SK-N-SH treated with all-trans-retinoic acid at 6 μM for 48 hours (cell line): ENCODE data around the gene ATG12.

Experiments
- ARNTL ChIP-seq: fragments of 450-650 bp; formaldehyde crosslinking; IDR thresholded peaks from 2 replicates; pipeline ENCODE4 v1.5.0; 2020; ENCODE audit warnings: low read depth, mild to moderate bottlenecking, moderate library complexity, borderline replicate concordance
- CSDC2 ChIP-seq: fragments of 250-450 bp; sonication (Bioruptor Pico); IDR thresholded peaks from 2 replicates; pipeline ENCODE4 v1.5.0; 2020; ENCODE audit warnings: mild to moderate bottlenecking, moderate library complexity
- ISL1 ChIP-seq: fragments of 250-450 bp; sonication (Bioruptor Pico); IDR thresholded peaks from 2 replicates; pipeline ENCODE4 v2.1.2; 2022; ENCODE audit warnings: mild to moderate bottlenecking, moderate library complexity
- TOX ChIP-seq: fragments of 250-450 bp; sonication (Bioruptor Pico); IDR thresholded peaks from 2 replicates; pipeline ENCODE4 v1.8.0; 2021; ENCODE audit warnings: mild to moderate bottlenecking, moderate library complexity, borderline replicate concordance
- TF ChIP-seq, protein P1 (sequence below): fragments of 250-450 bp; sonication (Bioruptor Pico); IDR thresholded peaks from 2 replicates; pipeline ENCODE4 v1.8.0; 2020; ENCODE audit warnings: mild to moderate bottlenecking, moderate library complexity, borderline replicate concordance

DNA sequence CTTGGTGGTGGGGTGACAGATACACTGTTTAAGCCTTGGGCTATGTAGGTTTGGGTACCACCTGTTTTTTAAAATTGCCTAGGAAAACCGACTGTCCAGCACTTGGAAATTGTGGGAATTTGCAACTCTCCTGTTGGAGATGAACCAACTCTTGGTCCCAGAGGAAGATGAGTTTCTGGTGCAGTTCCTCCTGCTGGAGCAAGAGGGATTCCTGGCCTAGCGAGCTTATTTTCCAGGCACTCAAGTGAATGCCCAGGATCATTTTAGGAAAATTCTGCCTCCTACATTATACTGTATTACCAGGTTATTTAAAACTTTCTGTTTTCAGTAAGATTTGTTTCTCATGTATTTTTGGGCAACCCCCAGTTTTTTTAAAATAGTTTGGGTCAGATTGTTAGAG is 34.1 kb upstream of the ATG12 start:
- TF ChIP-seq TOX (CRISPR knock-in tag) (no peak), ARNTL (CRISPR knock-in tag) (no peak), ISL1 (CRISPR knock-in tag) (no peak), CSDC2 (CRISPR knock-in tag) (no peak)
- TF ChIP-seq, protein P1, sequence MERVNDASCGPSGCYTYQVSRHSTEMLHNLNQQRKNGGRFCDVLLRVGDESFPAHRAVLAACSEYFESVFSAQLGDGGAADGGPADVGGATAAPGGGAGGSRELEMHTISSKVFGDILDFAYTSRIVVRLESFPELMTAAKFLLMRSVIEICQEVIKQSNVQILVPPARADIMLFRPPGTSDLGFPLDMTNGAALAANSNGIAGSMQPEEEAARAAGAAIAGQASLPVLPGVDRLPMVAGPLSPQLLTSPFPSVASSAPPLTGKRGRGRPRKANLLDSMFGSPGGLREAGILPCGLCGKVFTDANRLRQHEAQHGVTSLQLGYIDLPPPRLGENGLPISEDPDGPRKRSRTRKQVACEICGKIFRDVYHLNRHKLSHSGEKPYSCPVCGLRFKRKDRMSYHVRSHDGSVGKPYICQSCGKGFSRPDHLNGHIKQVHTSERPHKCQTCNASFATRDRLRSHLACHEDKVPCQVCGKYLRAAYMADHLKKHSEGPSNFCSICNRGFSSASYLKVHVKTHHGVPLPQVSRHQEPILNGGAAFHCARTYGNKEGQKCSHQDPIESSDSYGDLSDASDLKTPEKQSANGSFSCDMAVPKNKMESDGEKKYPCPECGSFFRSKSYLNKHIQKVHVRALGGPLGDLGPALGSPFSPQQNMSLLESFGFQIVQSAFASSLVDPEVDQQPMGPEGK (CRISPR knock-in tag) = no peak
